ENCODE measurements around the gene CEP295NL.

GRCh38 chr17:78924481-78925151 is 21.6 kb upstream of the CEP295NL start:
- TF ChIP-seq SOX13 (IDR thresholded peaks at IDR 0.05): no peak
- no peak for TF ChIP-seq SOX13 (CRISPR knock-in tag; conservative IDR thresholded peaks at IDR 0.05 in 1 of 2, IDR thresholded peaks at IDR 0.05 in 1 of 2)
- TF ChIP-seq TCF7 (IDR thresholded peaks at IDR 0.05; ENCODE audit: low read depth): no peak
- TF ChIP-seq MYNN (CRISPR knock-in tag; IDR thresholded peaks at IDR 0.05; ENCODE audit: low read depth): no peak
- TF ChIP-seq THYN1 (CRISPR knock-in tag; IDR thresholded peaks at IDR 0.05; ENCODE audit: borderline replicate concordance, low read depth): no peak

All from HepG2 (cell line).